Measurements from ENCODE around the gene MS4A6A.
"Not testable (repeated sequence)": the region's sequence is repeated elsewhere in the genome, so short reads cannot be mapped to it uniquely, and the experiment has no call there.

Gene MS4A6A

GRCh38 chr11:60133917-60134316 lies 49.0 kb downstream of the MS4A6A start:
- Histone ChIP-seq H3K27ac (no peak overlapping the region), H3K4me3 (no peak overlapping the region)

GRCh38 chr11:60131912-60132311 lies 51.0 kb downstream of the MS4A6A start:
- no peak overlapping the region for H3K27ac ChIP-seq
- no peak overlapping the region for H3K4me3 ChIP-seq

- Histone ChIP-seq H3K4me3 (no peak overlapping the region), H3K27ac (no peak overlapping the region)
These were observed 52.4 kb downstream of the MS4A6A start for GRCh38 chr11:60130496-60130895.

GRCh38 chr11:60129853-60130252 lies 53.0 kb downstream of the MS4A6A start:
- Histone ChIP-seq H3K27ac (no peak overlapping the region), H3K4me3 (no peak overlapping the region)

- H3K4me3 ChIP-seq, H3K27ac ChIP-seq: not testable (repeated sequence)
These were observed 54.0 kb downstream of the MS4A6A start for GRCh38 chr11:60128866-60129265.

GRCh38 chr11:60128376-60128775 lies 54.5 kb downstream of the MS4A6A start:
- Histone ChIP-seq H3K4me3 (no peak overlapping the region), H3K27ac (no peak overlapping the region)

GRCh38 chr11:60127311-60127811 lies 55.5 kb downstream of the MS4A6A start:
- Histone ChIP-seq H3K27ac (no peak overlapping the region), H3K4me3 (no peak overlapping the region)

- H3K4me3 ChIP-seq, result no peak overlapping the region
- H3K27ac ChIP-seq, result no peak overlapping the region
These were observed 56.8 kb downstream of the MS4A6A start for GRCh38 chr11:60125956-60126585.

GRCh38 chr11:60124802-60125432 lies 58.0 kb downstream of the MS4A6A start:
- H3K27ac ChIP-seq, result no peak overlapping the region
- no peak overlapping the region for H3K4me3 ChIP-seq
